ENCODE measurements around the gene GABRP. TPM values are rescaled to one million over a fixed set of nuclear protein-coding genes. Genes with fewer than 3 reads are reported as not detected.
"Not testable (repeated sequence)": the region's sequence is repeated elsewhere in the genome, so short reads cannot be mapped to it uniquely, and the experiment has no call there.

Gene GABRP
- total and polyA plus RNA-seq, 5 donors from 2014 or later: not detected

- ATAC-seq (ENCODE audit: low read depth in 2 of 2); DNase-seq: not testable (repeated sequence)
Observed at GRCh38 chr5:170765868-170766267, 17.7 kb upstream of the GABRP start.

DNA sequence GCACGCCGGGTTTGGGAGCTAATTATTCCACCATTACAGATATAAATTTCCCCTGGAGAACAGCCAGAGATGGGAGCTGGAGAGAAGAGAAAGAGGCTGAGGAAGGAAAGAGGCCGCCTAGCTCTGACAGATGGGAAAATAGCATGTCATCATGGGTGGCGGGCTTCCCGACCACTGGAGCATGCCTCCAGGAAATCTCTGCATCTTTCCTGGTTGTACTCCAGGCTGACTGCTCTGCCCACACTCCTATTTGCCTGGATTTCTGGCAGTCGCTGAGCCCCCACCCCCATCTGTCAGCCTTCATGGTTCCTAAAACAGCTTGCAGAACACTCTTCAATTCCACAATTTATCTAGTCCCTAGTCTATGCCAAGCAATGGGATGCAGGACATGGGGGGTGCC, 14.3 kb upstream of the GABRP start:
- Histone ChIP-seq H3K36me3 (ENCODE audit: control insufficient read depth, insufficient read depth, low read length) (no peaks in the 10 kb centered on the region), H3K4me1 (ENCODE audit: control insufficient read depth, insufficient read depth, low read length, poor library complexity, severe bottlenecking) (no peaks in the 10 kb centered on the region), H3K27me3 (ENCODE audit: control insufficient read depth, insufficient read depth, low read length) (no peaks in the 10 kb centered on the region), H3K9me3 (ENCODE audit: control insufficient read depth in 2 of 2, low read length in 2 of 2) (no peaks in the 10 kb centered on the region), H3K27ac (ENCODE audit: insufficient read depth, low read length, poor library complexity, severe bottlenecking) (no peak overlapping the region), H3K4me3 (ENCODE audit: low read depth, low read length) (no peak overlapping the region)
- Mint-ChIP-seq H3K36me3 (no peaks in the 10 kb centered on the region), H3K4me1 (no peaks in the 10 kb centered on the region), H3K27ac (no peak overlapping the region), H3K27me3 (peaks cover 6% of the 10 kb centered on the region), H3K9me3 (peaks cover 0 to 2% (median 0%) of the 10 kb centered on the region in 7 donors), H3K4me3 (no peak overlapping the region)
- DNase-seq (no peak), ATAC-seq (ENCODE audit: low read depth in 2 of 2) (no peak)

More at GRCh38 chr5:170765868-170766267, 17.7 kb upstream of the GABRP start:
- H3K27ac ChIP-seq (ENCODE audit: insufficient read depth, low read length, poor library complexity, severe bottlenecking); H3K9me3 Mint-ChIP-seq; H3K4me3 ChIP-seq (ENCODE audit: low read depth, low read length); H3K27me3 ChIP-seq (ENCODE audit: control insufficient read depth, insufficient read depth, low read length); H3K4me1 Mint-ChIP-seq; H3K4me3 Mint-ChIP-seq; H3K27ac Mint-ChIP-seq; H3K9me3 ChIP-seq (ENCODE audit: control insufficient read depth in 2 of 2, low read length in 2 of 2); H3K27me3 Mint-ChIP-seq; H3K4me1 ChIP-seq (ENCODE audit: control insufficient read depth, insufficient read depth, low read length, poor library complexity, severe bottlenecking); H3K36me3 Mint-ChIP-seq; H3K36me3 ChIP-seq (ENCODE audit: control insufficient read depth, insufficient read depth, low read length): not testable (repeated sequence)

- Histone ChIP-seq H3K27me3 (ENCODE audit: control insufficient read depth, insufficient read depth, low read length) (no peaks in the 10 kb centered on the region), H3K4me1 (ENCODE audit: control insufficient read depth, insufficient read depth, low read length, poor library complexity, severe bottlenecking) (no peaks in the 10 kb centered on the region), H3K4me3 (ENCODE audit: low read depth, low read length) (no peak overlapping the region), H3K9me3 (ENCODE audit: control insufficient read depth in 2 of 2, low read length in 2 of 2) (no peaks in the 10 kb centered on the region), H3K36me3 (ENCODE audit: control insufficient read depth, insufficient read depth, low read length) (no peaks in the 10 kb centered on the region), H3K27ac (ENCODE audit: insufficient read depth, low read length, poor library complexity, severe bottlenecking) (no peak overlapping the region)
- ATAC-seq (ENCODE audit: low read depth in 2 of 2) (no peak), DNase-seq (no peak)
- H3K27me3 Mint-ChIP-seq: peaks cover 6% of the 10 kb centered on the region
- peaks cover 0 to 2% (median 0%) of the 10 kb centered on the region in 7 donors for H3K9me3 Mint-ChIP-seq
- H3K36me3 Mint-ChIP-seq: no peaks in the 10 kb centered on the region
- H3K4me3 Mint-ChIP-seq: no peak overlapping the region
- H3K4me1 Mint-ChIP-seq: no peaks in the 10 kb centered on the region
- H3K27ac Mint-ChIP-seq: no peak overlapping the region
Observed at GRCh38 chr5:170769898-170770416, 13.6 kb upstream of the GABRP start.

DNA sequence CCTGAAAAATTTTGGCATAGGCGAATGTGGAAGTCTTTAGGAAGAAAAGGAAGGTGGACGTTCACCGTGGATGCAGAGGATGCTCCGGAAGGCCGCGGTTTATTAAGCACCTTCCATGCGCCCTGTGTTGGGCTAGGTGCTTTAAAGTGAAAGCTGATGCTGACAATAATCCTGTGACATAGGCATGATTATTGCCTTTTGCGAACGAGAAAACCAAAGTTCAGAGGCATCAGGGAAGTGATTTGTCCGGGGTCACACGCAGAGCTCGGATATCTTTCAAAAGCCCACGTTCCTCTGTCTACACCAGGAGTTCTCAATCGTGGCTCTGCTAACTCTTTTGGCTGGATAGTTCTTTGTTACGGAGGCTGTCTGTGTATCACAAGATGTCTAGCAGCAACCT, 12.0 kb upstream of the GABRP start:
- Histone ChIP-seq H3K27ac (ENCODE audit: insufficient read depth, low read length, poor library complexity, severe bottlenecking) (no peak overlapping the region), H3K4me1 (ENCODE audit: control insufficient read depth, insufficient read depth, low read length, poor library complexity, severe bottlenecking) (no peaks in the 10 kb centered on the region), H3K4me3 (ENCODE audit: low read depth, low read length) (no peak overlapping the region), H3K9me3 (ENCODE audit: control insufficient read depth in 2 of 2, low read length in 2 of 2) (no peaks in the 10 kb centered on the region), H3K36me3 (ENCODE audit: control insufficient read depth, insufficient read depth, low read length) (no peaks in the 10 kb centered on the region), H3K27me3 (ENCODE audit: control insufficient read depth, insufficient read depth, low read length) (no peaks in the 10 kb centered on the region)
- Mint-ChIP-seq H3K4me3 (no peak overlapping the region), H3K36me3 (no peaks in the 10 kb centered on the region), H3K27me3 (peaks cover 6% of the 10 kb centered on the region), H3K27ac (no peak overlapping the region), H3K4me1 (no peaks in the 10 kb centered on the region), H3K9me3 (peaks cover 0 to 2% (median 0%) of the 10 kb centered on the region in 7 donors)
- DNase-seq: no peak
- ATAC-seq (ENCODE audit: low read depth in 2 of 2): no peak

DNA sequence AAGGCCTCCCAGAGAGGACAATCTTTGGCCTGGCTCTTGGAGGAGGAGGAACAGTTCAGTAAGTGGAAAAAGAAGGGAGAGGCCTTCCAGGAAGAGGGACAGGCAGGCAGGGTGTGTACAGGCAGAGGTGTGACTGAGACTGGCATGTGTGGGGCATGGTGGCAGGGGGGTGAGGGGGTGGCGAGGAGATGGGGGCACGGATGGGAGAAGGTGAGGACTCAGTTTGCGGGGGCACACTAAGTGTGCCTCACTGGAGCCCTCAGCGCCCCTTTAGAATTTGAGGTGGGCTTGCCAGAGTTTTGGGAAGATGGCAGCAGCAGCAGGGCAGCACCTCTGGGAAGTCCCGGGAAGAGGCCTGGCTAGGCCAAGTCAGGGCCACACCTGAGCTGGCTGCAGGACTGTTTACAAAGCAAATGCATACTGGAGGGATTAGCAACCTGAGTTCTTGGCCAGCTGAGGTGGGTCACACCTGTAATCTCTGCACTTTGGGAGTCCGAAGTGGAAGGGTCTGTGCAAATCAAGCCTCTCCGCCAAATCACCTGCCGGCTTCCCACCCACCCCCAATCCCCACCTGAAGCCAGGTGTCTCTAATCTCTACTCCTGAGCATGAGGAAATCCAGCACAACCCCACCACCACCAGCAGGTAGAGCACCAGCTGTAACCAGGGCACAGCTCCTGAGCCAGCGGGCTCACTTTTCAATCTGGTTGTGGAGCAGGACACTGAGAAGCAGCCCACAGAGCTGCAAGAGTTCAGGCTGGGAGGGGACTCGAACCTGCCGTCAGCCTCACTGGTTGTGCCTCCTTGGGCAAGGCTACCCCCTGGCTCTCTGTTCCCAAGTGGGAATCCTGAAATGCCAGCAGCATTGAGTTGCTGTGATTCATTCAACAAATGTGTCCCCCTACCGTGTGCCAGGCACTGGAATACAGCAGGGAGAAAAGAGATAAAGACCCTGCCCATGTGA, 10.2 kb upstream of the GABRP start:
- Histone ChIP-seq H3K27me3 (ENCODE audit: control insufficient read depth, insufficient read depth, low read length) (no peaks in the 10 kb centered on the region), H3K4me3 (ENCODE audit: low read depth, low read length) (no peak overlapping the region), H3K27ac (ENCODE audit: insufficient read depth, low read length, poor library complexity, severe bottlenecking) (no peak overlapping the region), H3K36me3 (ENCODE audit: control insufficient read depth, insufficient read depth, low read length) (no peaks in the 10 kb centered on the region), H3K9me3 (ENCODE audit: control insufficient read depth in 2 of 2, low read length in 2 of 2) (no peaks in the 10 kb centered on the region), H3K4me1 (ENCODE audit: control insufficient read depth, insufficient read depth, low read length, poor library complexity, severe bottlenecking) (no peaks in the 10 kb centered on the region)
- Mint-ChIP-seq H3K4me1 (no peaks in the 10 kb centered on the region), H3K27me3 (peaks cover 6% of the 10 kb centered on the region), H3K4me3 (no peak overlapping the region), H3K9me3 (peaks cover 0 to 2% (median 0%) of the 10 kb centered on the region in 7 donors), H3K27ac (no peak overlapping the region), H3K36me3 (no peaks in the 10 kb centered on the region)
- ATAC-seq (ENCODE audit: low read depth in 2 of 2): no peak
- DNase-seq: no peak

GRCh38 chr5:170774831-170775230, 8.7 kb upstream of the GABRP start:
- no peaks in the 10 kb centered on the region for H3K36me3 Mint-ChIP-seq
- Histone ChIP-seq H3K4me1 (ENCODE audit: control insufficient read depth, insufficient read depth, low read length, poor library complexity, severe bottlenecking) (no peaks in the 10 kb centered on the region), H3K36me3 (ENCODE audit: control insufficient read depth, insufficient read depth, low read length) (no peaks in the 10 kb centered on the region), H3K27me3 (ENCODE audit: control insufficient read depth, insufficient read depth, low read length) (no peaks in the 10 kb centered on the region), H3K9me3 (ENCODE audit: control insufficient read depth in 2 of 2, low read length in 2 of 2) (no peaks in the 10 kb centered on the region), H3K27ac (ENCODE audit: insufficient read depth, low read length, poor library complexity, severe bottlenecking) (no peak overlapping the region), H3K4me3 (ENCODE audit: low read depth, low read length) (no peak overlapping the region)
- no peak overlapping the region for H3K27ac Mint-ChIP-seq
- H3K4me3 Mint-ChIP-seq: no peak overlapping the region
- H3K9me3 Mint-ChIP-seq: peaks cover 0 to 2% (median 0%) of the 10 kb centered on the region in 7 donors
- peaks cover 2% of the 10 kb centered on the region for H3K27me3 Mint-ChIP-seq
- DNase-seq: no peak
- no peaks in the 10 kb centered on the region for H3K4me1 Mint-ChIP-seq
- ATAC-seq (ENCODE audit: low read depth in 2 of 2): no peak

DNA sequence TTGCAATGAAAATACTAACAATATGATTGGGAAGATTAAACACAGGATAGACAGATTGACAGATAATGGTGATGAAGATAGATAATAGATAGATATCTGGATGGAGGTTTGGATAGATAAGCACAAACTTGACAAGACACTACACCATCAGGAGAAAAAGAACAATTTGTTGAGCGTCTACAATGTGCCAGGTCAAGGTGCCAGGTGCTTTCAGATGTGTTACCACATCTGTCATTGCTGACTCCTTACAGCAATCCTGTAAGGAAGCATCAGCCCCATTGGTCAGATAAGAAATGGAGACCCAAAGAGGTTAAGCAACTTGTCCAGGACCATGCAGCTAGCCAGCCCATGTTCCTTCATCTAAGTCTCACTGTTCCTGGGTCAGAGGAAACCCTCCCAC, 1.6 kb upstream of the GABRP start:
- no peaks in the 10 kb centered on the region for H3K27me3 ChIP-seq (ENCODE audit: control insufficient read depth, insufficient read depth, low read length)
- ATAC-seq (ENCODE audit: low read depth in 2 of 2) (no peak), DNase-seq (no peak)
- H3K4me1 ChIP-seq (ENCODE audit: control insufficient read depth, insufficient read depth, low read length, poor library complexity, severe bottlenecking): no peaks in the 10 kb centered on the region
- peaks cover 5% of the 10 kb centered on the region for H3K27me3 Mint-ChIP-seq
- no peak overlapping the region for H3K4me3 Mint-ChIP-seq
- H3K27ac Mint-ChIP-seq: no peak overlapping the region
- H3K36me3 ChIP-seq (ENCODE audit: control insufficient read depth, insufficient read depth, low read length): no peaks in the 10 kb centered on the region
- no peaks in the 10 kb centered on the region for H3K36me3 Mint-ChIP-seq
- no peaks in the 10 kb centered on the region for H3K4me1 Mint-ChIP-seq
- no peak overlapping the region for H3K4me3 ChIP-seq (ENCODE audit: low read depth, low read length)
- H3K9me3 ChIP-seq (ENCODE audit: control insufficient read depth in 2 of 2, low read length in 2 of 2): no peaks in the 10 kb centered on the region
- no peak overlapping the region for H3K27ac ChIP-seq (ENCODE audit: insufficient read depth, low read length, poor library complexity, severe bottlenecking)
- H3K9me3 Mint-ChIP-seq: no peaks in the 10 kb centered on the region

DNA sequence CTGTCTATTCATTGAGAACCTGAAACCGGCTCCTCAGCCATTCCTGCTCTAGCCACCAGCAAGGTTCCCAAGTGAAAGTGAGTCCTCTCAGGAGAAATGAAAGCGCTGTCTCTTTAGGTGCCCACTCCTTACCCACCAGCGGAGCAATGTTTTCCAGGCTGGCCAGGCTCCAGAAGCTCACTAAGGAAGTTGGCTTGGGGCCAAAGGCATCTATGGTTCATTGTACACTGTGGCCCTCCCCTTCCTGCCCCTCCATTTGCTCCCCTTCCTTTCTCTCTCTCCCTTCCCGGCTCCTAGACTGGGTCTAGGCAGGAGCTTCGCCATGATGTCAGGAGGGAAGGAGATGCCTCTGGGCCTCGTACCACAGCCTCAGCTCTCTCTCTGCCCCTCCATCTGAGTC, 1.1 kb upstream of the GABRP start:
- Mint-ChIP-seq H3K27ac (no peak overlapping the region), H3K4me1 (no peaks in the 10 kb centered on the region), H3K9me3 (no peaks in the 10 kb centered on the region), H3K36me3 (no peaks in the 10 kb centered on the region), H3K27me3 (peaks cover 5% of the 10 kb centered on the region), H3K4me3 (no peak overlapping the region)
- DNase-seq: no peak
- Histone ChIP-seq H3K9me3 (ENCODE audit: control insufficient read depth in 2 of 2, low read length in 2 of 2) (no peaks in the 10 kb centered on the region), H3K4me1 (ENCODE audit: control insufficient read depth, insufficient read depth, low read length, poor library complexity, severe bottlenecking) (no peaks in the 10 kb centered on the region), H3K27me3 (ENCODE audit: control insufficient read depth, insufficient read depth, low read length) (no peaks in the 10 kb centered on the region), H3K36me3 (ENCODE audit: control insufficient read depth, insufficient read depth, low read length) (no peaks in the 10 kb centered on the region), H3K27ac (ENCODE audit: insufficient read depth, low read length, poor library complexity, severe bottlenecking) (no peak overlapping the region), H3K4me3 (ENCODE audit: low read depth, low read length) (no peak overlapping the region)
- ATAC-seq (ENCODE audit: low read depth in 2 of 2): no peak
